Activated naive CD4-positive, alpha-beta T cell treated with anti-CD3 and anti-CD28 coated beads, Interleukin-2, amount 50 U/mL, for 16 hours (primary cell): ENCODE measurements around the gene UBE2E2.

Source experiments
- DNase-seq: peaks from one replicate; pipeline ENCODE4 v3.0.0-alpha.2; 2020

UBE2E2 gene

DNA sequence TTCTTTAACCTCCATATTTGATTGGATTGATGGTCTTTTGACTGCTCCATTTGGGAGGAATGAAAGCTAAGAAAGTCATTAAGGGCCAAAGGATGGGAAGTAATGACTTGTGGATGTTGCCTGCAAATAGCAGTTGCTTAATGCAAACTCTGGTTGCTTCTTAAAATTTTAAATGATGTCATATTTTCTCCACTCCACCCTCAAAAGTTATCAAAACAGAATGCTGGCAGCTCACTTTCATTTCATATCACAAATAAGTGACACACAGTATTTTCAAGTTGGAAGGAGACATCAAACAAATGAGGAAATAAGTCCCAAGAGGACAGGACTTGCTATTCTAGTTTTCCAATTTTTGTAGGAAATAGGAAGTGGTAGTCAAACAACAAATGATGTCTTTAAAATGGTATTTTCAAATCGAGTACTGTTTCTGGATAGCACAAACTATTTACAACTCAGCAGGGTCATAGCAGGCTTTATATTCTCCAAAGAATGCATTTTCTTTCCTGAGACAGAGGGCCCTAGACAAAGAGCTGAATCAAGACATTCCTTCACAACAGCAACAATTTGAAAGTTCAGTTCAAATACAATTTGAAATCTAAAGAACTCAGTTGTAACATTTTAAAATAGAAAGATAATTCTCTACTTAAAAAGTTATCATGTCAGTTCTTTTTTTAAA lies 437.5 kb downstream of the UBE2E2 start:
- no peak for DNase-seq
